GM18868 (cell line): ENCODE results near the gene TREM1.
"Not testable (repeated sequence)": the region's sequence is repeated elsewhere in the genome, so short reads cannot be mapped to it uniquely, and the experiment has no call there.

Experiments used
- ATAC-seq: cut with Tn5 transposase; IDR thresholded peaks from one replicate; pipeline ENCODE4 v1.9.1; 2021; ENCODE audit warnings: mild to moderate bottlenecking, moderate library complexity; ENCODE audit not compliant: unreplicated experiment

Gene TREM1

DNA sequence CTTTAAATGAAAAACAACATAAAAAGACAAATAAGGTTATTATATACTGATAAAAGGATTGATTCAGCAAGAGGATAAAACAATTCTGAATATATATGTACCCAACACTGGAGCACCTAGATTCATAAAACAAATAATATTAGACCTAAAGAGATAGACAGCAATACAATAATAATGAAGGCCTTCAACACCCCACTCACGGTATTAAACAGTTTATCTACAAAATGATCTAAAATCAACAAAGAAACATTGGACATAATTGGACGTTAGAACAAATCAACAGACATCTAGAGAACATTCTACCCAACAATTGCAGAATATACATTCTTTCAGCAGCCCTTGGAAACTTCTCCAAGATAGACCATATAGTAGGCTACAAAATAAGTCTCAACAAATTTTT is 24.1 kb downstream of the TREM1 start:
- no peak for ATAC-seq

DNA sequence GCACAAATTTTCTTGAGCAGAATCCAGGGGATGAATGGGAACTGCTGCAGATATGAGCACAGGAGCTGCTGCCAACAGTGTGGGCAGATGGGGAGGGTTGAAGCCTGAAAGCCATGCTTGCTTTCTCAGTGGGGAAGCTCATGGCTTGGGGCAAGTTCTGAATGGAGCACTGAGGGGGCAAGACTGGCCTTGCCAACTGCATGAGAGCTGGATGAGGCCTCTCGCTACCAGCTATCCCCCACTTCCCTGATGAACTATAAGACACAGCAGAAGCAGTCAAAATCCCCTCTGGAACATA is 28.3 kb downstream of the TREM1 start:
- no peak for ATAC-seq

GRCh38 chr6:41257369-41258195 is 28.9 kb downstream of the TREM1 start:
- no peak for ATAC-seq

GRCh38 chr6:41256383-41256782 is 30.1 kb downstream of the TREM1 start:
- ATAC-seq: peak; percentile 86

GRCh38 chr6:41255638-41256246 is 30.7 kb downstream of the TREM1 start:
- peak; percentile 22 for ATAC-seq

DNA sequence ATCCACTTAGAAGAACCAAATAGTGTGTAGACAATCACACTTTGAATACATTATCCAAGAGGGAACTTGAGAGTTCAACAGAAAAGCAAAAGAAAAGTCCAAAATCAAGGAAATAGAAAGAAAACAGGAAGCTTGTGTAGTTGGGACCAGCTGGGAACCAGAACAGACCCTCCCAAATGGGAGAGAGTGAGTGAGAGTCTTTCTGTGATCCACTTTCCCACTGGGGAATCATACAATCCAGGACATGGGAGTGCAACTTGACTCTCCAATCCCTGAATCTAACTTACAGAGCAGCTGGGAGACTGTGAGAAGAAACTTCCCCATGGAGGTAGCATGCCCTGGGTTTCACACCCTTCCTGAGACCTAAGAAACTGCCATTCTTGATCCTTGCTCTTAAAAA is 31.4 kb downstream of the TREM1 start:
- no peak for ATAC-seq

GRCh38 chr6:41252401-41253169 is 33.9 kb downstream of the TREM1 start:
- ATAC-seq: no peak

- peak; percentile 78 for ATAC-seq
Measured at GRCh38 chr6:41247882-41248705, 38.4 kb downstream of the TREM1 start.

- no peak for ATAC-seq
Measured at GRCh38 chr6:41247288-41247865, 39.1 kb downstream of the TREM1 start.

- not testable (repeated sequence) for ATAC-seq
Measured at GRCh38 chr6:41246529-41246928, 40.0 kb downstream of the TREM1 start.

DNA sequence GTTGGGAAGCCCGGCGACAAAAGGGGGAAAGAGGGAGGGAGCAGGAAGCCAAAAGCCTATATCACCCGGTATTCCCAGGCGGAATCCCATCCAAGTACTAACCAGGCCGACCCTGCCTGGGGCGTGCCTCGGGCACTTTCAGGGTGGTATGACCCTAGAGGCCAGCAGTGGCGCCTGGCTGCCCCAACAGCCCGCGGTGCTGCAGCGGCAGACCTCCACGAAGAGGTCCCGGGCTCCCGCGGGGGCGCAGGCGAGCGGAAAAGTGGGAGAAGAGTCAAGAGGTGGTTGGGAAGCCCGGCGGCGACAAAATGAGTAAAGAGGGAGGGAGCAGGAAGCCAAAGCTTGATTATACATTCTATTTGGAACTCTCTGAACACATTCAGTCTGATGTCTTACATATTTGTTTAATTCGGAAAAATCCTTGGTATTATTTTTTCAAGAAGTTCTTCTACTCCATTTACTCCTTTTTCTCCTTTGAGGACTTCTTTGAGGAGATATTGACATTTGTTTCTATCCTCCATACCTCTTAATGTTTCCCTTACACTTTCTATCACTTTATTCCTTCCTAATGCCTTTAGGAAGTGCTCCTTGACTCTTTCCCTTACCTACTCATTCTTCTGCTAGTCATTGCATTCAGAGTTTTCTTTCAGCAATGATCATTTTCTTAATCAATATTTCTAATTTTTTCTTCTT is 46.9 kb downstream of the TREM1 start:
- ATAC-seq: no peak

DNA sequence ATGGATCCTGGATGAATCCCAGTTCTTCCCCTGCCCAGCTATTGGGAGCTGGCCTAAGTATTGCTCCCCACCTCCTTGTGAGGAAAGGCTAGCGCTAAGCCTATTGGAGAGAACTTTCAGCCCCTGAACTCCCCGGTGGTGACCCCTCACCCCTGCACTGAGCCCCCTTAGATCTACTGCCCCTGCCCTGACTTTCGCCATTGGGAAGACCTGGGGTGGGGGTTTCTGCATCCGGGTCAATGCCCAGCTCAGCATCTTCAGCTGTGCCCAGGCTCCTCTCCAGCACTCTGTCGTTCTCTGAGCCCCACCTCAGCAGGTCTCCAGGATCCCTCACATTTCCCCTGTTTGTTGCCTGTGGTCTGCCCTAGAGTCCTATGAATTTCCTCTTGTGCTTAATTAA is 49.4 kb downstream of the TREM1 start:
- no peak for ATAC-seq

- no peak for ATAC-seq
Measured at GRCh38 chr6:41236276-41236675, 50.2 kb downstream of the TREM1 start.

GRCh38 chr6:41232667-41233066 is 53.8 kb downstream of the TREM1 start:
- ATAC-seq: no peak

DNA sequence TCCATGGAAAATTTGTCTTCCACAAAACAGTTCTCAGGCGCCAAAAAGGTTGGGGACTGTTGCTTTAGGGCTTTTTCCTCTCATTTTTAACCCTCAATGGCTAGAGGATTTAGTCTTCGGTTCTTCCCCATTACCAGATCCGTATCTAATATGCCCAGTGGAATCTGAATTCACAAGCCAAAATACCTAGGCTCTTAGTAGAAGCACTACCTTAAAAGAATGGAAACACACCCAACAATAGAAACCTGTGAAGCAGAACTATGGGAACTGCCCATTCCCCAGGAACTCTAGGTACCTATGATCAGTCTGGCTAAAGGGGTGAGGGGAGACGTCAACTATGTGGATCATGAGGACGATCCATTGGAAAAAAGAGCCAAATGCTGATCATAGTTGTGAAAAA is 55.2 kb downstream of the TREM1 start:
- no peak for ATAC-seq

DNA sequence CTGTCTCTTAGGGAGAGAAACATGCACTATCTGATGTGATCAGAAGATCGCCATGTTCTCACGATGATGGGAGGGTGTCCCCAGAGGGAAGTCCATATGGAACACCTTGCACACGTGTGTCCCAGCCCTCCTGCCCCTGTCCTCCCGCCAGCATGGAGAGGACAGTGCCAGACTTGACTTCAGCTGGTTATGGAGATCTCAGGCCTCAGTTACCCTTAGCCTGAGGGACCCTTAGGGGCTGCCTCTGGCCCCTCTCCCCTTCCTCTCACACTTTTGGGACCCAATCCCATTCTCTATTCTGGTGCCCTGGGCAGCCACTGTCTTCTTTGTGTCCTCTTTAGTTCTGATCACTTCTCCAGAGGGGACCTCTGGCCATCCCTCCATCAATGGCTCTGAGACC is 56.8 kb downstream of the TREM1 start:
- ATAC-seq: no peak

DNA sequence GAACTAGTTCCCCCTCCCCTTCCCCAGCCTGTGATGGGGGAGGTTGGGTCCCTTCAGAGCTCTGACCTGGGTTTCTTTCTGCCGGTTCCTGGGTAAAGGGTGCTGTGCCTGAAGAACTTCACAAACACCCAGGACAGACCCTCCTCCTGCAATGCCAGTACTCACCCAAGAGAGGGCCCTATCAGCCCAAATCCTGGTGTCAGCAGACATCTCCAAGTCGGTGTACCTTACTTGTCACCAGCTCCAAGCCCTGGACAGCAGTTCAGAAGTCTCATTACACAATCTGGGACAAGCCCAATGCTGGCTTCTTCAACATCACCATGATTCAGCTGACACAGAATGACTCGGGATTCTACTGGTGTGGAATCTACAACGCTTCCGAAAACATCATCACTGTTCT is 57.9 kb downstream of the TREM1 start:
- ATAC-seq: no peak

- no peak for ATAC-seq
Measured at GRCh38 chr6:41228096-41228495, 58.4 kb downstream of the TREM1 start, which contains the start of gene TREML4. Gene TREML4 (plus strand): TSS chr6:41228349. CDS start chr6:41228428, 79 bp downstream.

GRCh38 chr6:41226752-41227151 is 59.7 kb downstream of the TREM1 start:
- ATAC-seq: no peak

DNA sequence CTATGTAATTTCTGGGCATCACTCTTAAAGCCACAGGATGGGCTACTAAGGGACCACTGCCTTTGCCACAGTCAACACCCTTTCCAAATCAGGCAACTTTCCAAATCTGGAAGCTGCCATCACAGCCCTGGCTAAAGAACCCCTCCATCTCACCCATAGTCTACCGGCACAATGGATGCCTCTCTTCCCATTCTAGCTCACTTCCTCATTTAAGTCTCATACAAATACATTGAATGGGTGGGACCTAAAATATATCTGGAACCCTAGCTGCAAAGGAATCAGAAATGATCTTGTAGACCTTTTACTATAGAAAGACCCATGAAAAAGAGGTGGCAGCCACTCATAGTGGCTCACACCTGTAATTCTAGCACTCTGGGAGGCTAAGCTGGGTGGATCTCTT is 61.7 kb downstream of the TREM1 start:
- ATAC-seq: no peak
